Uterus (tissue), 4 donors: ENCODE results near the gene SAMD4A. TPM values are rescaled to one million over a fixed set of nuclear protein-coding genes. Genes with fewer than 3 reads are reported as not detected.

Source experiments
- DNase-seq, 2 donors: peaks; one replicate each; pipeline ENCODE4 v3.0.0-alpha.2; 2019 to 2020
- H3K27ac ChIP-seq, 2 donors: fragments of 200-600 bp; sonication (generic); 1 replicate in 1 of 2; 2 replicates in 1 of 2; pipeline ENCODE4 v1.5.1; 2016 to 2018
- H3K27me3 ChIP-seq, 2 donors: fragments of 200-600 bp; sonication (generic); one replicate each; pipeline ENCODE4 v1.5.1; 2018 to 2019; ENCODE audit warnings: control low read depth in 1 of 2
- H3K36me3 ChIP-seq, 2 donors: fragments of 200-600 bp; sonication (generic); one replicate each; pipeline ENCODE4 v1.5.1; 2019; ENCODE audit warnings: control low read depth in 1 of 2
- H3K4me1 ChIP-seq, 2 donors: fragments of 200-600 bp; sonication (generic); one replicate each; pipeline ENCODE4 v1.5.1; 2018 to 2019; ENCODE audit warnings: control low read depth in 1 of 2
- H3K4me3 ChIP-seq, 2 donors: fragments of 200-600 bp; sonication (generic); 1 replicate in 1 of 2; 2 replicates in 1 of 2; pipeline ENCODE4 v1.5.1; 2018 to 2019; ENCODE audit warnings: mild to moderate bottlenecking in 1 of 2
- H3K9me3 ChIP-seq, 2 donors: fragments of 200-600 bp; sonication (generic); one replicate each; pipeline ENCODE4 v1.5.1; 2019; ENCODE audit warnings: control low read depth in 1 of 2
- POLR2A ChIP-seq, 2 donors: fragments of 450-650 bp; IDR thresholded peaks; one replicate each; pipeline ENCODE4 v1.6.1; 2016; ENCODE audit warnings: antibody characterized with exemption in 2 of 2, mild to moderate bottlenecking in 1 of 2, moderate library complexity in 1 of 2
- intact Hi-C: fragments of 100-400 bp; cut with DNase I; formaldehyde crosslinking; loops from one replicate; pipeline ENCODE4 v1.15.1; 2023; ENCODE audit warnings: low total_unique reads
- total RNA-seq, 4 donors: library from RNA; depleted of rRNA in 3 of 4; stranded (reverse); fragments of >200 nt in 3 of 4; gene quantifications; one replicate each; pipeline versions ENCODE4 v1.1.0 to v1.2.4, GENCODE V29; 2014 to 2023
- TF ChIP-seq, protein P1 (sequence below), 4 experiments: fragments of 200-600 bp in 2 of 4; fragments of 450-650 bp in 2 of 4; sonication (generic) in 2 of 4; IDR thresholded peaks; one replicate each; pipeline ENCODE4 v1.5.1; 2016 to 2019; ENCODE audit warnings: antibody characterized with exemption in 4 of 4, mild to moderate bottlenecking in 2 of 4, moderate library complexity in 1 of 4
- donor health status: DM: yes; HTN: yes; CAD: no.

The SAMD4A gene
- total RNA-seq, 4 donors from 2014 or later = 46.9 to 67.8 (median 55.0) TPM

- H3K9me3 ChIP-seq = no peaks in the 10 kb centered on the region
- TF ChIP-seq, protein P1, sequence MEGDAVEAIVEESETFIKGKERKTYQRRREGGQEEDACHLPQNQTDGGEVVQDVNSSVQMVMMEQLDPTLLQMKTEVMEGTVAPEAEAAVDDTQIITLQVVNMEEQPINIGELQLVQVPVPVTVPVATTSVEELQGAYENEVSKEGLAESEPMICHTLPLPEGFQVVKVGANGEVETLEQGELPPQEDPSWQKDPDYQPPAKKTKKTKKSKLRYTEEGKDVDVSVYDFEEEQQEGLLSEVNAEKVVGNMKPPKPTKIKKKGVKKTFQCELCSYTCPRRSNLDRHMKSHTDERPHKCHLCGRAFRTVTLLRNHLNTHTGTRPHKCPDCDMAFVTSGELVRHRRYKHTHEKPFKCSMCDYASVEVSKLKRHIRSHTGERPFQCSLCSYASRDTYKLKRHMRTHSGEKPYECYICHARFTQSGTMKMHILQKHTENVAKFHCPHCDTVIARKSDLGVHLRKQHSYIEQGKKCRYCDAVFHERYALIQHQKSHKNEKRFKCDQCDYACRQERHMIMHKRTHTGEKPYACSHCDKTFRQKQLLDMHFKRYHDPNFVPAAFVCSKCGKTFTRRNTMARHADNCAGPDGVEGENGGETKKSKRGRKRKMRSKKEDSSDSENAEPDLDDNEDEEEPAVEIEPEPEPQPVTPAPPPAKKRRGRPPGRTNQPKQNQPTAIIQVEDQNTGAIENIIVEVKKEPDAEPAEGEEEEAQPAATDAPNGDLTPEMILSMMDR (IDR thresholded peaks at IDR 0.05) = no peak
- H3K27ac ChIP-seq = no peak overlapping the region
- intact Hi-C loops = no loop called here
- no peak overlapping the region for H3K4me3 ChIP-seq
- H3K4me1 ChIP-seq = no peaks in the 10 kb centered on the region
- no peak for DNase-seq
- no peaks in the 10 kb centered on the region for H3K27me3 ChIP-seq
- no peaks in the 10 kb centered on the region for H3K36me3 ChIP-seq
Observed at GRCh38 chr14:54785136-54785777, 218.3 kb downstream of the SAMD4A start.

DNA sequence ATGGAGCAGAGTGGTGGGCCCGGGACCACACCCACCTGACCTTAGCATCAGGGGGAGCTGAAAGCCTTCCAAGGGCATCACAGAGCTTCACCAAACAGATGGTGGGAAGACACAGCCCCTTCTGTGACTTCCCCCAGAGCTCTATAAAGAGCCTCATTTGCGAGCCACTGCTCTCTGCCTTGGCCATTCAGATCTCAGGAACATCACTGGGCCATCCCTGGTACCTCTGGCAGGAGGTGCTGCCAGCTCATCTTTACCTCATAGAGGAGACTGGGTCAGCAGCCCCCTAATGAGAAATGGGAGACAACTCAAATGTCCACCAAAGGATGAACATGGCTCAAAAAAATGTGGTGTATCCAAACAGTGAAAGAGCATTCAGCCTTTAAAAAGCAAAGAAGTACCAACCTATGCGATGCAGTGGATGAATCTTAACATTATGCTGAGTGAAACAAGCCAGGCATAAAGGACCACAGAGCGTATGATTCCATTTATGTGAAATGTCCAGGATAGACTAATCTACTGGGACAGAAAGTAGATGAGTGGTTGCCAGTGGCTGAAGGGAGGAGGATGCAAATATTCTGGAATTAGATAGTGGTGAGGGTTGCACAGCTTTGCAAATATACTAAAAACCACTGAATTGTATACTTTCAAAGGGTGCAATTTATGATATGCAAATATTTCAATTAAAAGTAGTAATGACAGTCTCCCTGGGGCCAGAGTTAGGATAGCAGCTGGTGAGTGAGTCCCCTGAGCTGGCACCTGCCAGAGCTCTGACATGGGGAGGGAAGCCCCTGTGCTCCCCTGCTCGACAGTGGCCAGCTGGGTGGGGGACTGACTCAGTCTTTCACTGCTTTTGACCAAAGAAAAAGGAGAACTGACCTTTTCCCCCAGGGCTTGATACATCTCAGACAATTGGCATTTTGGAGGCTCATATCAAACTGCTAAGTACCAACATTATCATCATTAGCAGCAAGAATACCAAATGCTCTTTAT lies 219.1 kb downstream of the SAMD4A start:
- H3K9me3 ChIP-seq = no peaks in the 10 kb centered on the region
- no peaks in the 10 kb centered on the region for H3K36me3 ChIP-seq
- no peaks in the 10 kb centered on the region for H3K27me3 ChIP-seq
- no peak overlapping the region for H3K27ac ChIP-seq
- intact Hi-C loops = no loop called here
- H3K4me3 ChIP-seq = no peak overlapping the region
- TF ChIP-seq, protein P1 (IDR thresholded peaks at IDR 0.05) = no peak
- TF ChIP-seq POLR2A (IDR thresholded peaks at IDR 0.05) = no peak
- H3K4me1 ChIP-seq = no peaks in the 10 kb centered on the region
- DNase-seq = no peak

DNA sequence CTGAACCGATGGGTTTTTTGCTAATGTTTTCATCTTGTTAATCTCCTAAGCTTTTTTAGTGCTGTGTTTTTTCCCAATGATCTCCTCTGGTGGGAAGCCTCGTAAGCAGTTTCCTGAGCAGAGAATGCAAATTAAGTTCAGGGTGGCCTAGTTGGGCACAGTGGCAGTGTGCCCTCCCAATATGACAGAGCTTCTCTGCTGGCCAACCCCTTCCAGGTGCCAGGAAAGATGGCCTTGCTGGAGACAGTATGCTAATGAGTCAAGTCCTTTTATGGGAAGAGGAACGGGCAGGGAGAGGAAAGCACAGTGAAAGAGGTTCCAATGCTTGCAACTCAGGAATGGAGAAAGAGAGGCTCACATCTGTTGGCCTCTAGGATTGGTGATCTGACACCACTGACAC lies 219.9 kb downstream of the SAMD4A start:
- Histone ChIP-seq H3K9me3 (no peaks in the 10 kb centered on the region), H3K4me3 (no peak overlapping the region), H3K27ac (no peak overlapping the region), H3K27me3 (no peaks in the 10 kb centered on the region), H3K36me3 (no peaks in the 10 kb centered on the region), H3K4me1 (no peaks in the 10 kb centered on the region)
- TF ChIP-seq POLR2A (IDR thresholded peaks at IDR 0.05) = no peak
- intact Hi-C loops = no loop called here
- no peak for DNase-seq

- Histone ChIP-seq H3K9me3 (no peaks in the 10 kb centered on the region), H3K4me1 (no peaks in the 10 kb centered on the region), H3K27me3 (no peaks in the 10 kb centered on the region), H3K4me3 (no peak overlapping the region), H3K36me3 (no peaks in the 10 kb centered on the region), H3K27ac (no peak overlapping the region)
- no peak for DNase-seq
- intact Hi-C loops = no loop called here
- no peak for TF ChIP-seq POLR2A (IDR thresholded peaks at IDR 0.05)
- TF ChIP-seq, protein P1 (IDR thresholded peaks at IDR 0.05) = no peak
Observed at GRCh38 chr14:54787261-54787660, 220.3 kb downstream of the SAMD4A start.

GRCh38 chr14:54788701-54789100 lies 221.8 kb downstream of the SAMD4A start:
- Histone ChIP-seq H3K27me3 (no peaks in the 10 kb centered on the region), H3K9me3 (no peaks in the 10 kb centered on the region), H3K4me3 (no peak overlapping the region), H3K4me1 (no peaks in the 10 kb centered on the region), H3K27ac (no peak overlapping the region), H3K36me3 (no peaks in the 10 kb centered on the region)
- no peak for DNase-seq
- TF ChIP-seq, protein P1 (IDR thresholded peaks at IDR 0.05) = no peak
- no peak for TF ChIP-seq POLR2A (IDR thresholded peaks at IDR 0.05)
- intact Hi-C loops = no loop called here
